Stimulated activated naive CD8-positive, alpha-beta T cell treated with anti-CD3 and anti-CD28 coated beads, Interleukin-15, amount 100 ng/mL, for 72 hours (primary cell): ENCODE measurements around the gene FXYD7.

ENCODE experiments used
- ATAC-seq: fragments of 150-1000 bp; cut with Tn5 transposase; 2 replicates; pipeline ENCODE4 v1.10.0; 2021; ENCODE audit warnings: mild to moderate bottlenecking, moderate library complexity
- DNase-seq, 2 donors: peaks; one replicate each; pipeline ENCODE4 v3.0.0; 2021 to 2022
- H3K27ac Mint-ChIP-seq, 2 donors: one replicate each; pipeline ENCODE4 v1.8.0; 2022; ENCODE audit warnings: mild to moderate bottlenecking in 2 of 2, mixed read lengths in 2 of 2, moderate library complexity in 2 of 2
- H3K27me3 Mint-ChIP-seq: one replicate; pipeline ENCODE4 v1.8.0; 2022; ENCODE audit warnings: mixed read lengths
- H3K4me1 Mint-ChIP-seq: one replicate; pipeline ENCODE4 v1.8.0; 2022; ENCODE audit warnings: mild to moderate bottlenecking, mixed read lengths
- H3K4me3 Mint-ChIP-seq, 2 donors: one replicate each; pipeline ENCODE4 v1.8.0; 2022; ENCODE audit warnings: mild to moderate bottlenecking in 2 of 2, mixed read lengths in 2 of 2, moderate library complexity in 1 of 2
- H3K9me3 Mint-ChIP-seq, 2 donors: one replicate each; pipeline ENCODE4 v1.8.0; 2022; ENCODE audit warnings: mixed read lengths in 2 of 2

FXYD7 gene

DNA sequence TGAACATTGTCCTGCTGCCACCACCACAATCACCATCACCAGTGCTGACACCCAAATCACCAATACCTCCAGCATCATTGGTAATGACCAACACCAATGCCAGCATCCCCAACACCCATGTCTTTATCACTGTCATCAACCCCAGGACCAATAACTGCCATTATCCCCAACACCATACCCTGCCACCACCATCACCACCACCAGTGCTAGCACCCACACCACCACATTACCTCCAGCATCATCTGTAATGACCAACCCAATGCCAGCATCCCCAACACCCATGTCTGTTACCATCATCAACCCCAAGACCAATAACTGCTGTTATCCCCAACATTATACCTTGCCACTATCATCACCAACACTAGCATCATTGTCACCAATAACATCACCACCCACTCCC, 10.8 kb upstream of the FXYD7 start:
- H3K4me1 Mint-ChIP-seq, result no peaks in the 10 kb centered on the region
- H3K27me3 Mint-ChIP-seq, result no peaks in the 10 kb centered on the region
- H3K4me3 Mint-ChIP-seq, result no peak overlapping the region
- H3K27ac Mint-ChIP-seq, result no peak overlapping the region
- no peak for DNase-seq
- no peak for ATAC-seq
- H3K9me3 Mint-ChIP-seq, result peaks cover 5 to 15% of the 10 kb centered on the region in 2 donors

DNA sequence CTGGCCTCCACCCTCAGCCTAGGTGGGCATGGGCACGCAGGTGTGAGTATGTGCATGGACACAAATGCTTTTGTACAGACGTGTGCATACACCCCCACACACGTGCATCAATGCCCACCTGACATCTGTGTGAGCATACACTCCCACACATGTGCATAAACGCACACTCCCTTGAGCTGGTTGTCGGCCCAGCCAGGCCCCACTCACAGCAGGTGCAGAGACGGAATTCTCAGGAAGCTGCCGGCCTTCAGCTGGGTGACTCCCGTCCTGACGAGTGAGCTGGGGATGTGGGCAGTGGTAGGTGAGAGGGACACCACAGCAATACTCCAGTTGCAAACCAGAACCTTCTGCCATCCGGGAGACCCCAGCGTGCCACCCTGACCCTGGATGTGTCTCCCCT, 9.2 kb upstream of the FXYD7 start:
- peaks cover 5 to 15% of the 10 kb centered on the region in 2 donors for H3K9me3 Mint-ChIP-seq
- H3K27ac Mint-ChIP-seq, result no peak overlapping the region

DNA sequence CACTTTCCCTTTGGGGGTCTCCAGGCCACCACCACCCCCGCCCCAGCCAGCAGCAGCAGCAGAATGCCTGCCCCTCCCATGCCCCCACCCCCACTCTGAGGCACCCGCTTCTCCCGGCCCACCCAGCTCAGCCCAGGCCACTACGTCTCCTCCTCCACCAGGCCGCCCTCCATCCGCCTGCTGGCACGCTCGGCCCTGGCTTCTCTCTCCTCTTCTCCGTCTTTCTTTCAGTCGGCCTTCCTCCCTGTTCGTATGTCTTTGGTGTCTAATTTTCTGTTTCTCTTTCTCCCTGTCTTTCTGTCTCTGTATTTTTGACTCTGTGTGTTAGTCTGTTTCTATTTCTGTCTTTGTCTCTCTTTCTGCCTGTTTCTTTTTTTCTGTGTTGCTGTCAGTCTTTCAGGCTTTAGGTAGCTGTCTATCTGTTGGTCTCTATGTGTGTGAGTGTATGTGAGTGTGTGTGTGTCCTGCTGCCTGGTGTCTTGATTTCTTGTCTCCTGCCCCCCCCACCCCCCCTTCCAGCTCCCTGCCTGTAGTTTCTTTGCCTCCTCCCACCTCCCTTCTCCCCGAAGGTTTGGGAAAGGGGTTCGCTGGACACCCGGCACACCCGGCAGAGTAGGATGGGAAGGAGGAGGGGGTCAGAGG, 8.3 kb upstream of the FXYD7 start, which contains the start of gene LGI4:
LGI4 (minus strand) TSS at position 459 of the 642 bp plus-strand sequence; CDS start at position 80, 379 bp downstream.
- peaks cover 5 to 15% of the 10 kb centered on the region in 2 donors for H3K9me3 Mint-ChIP-seq
- H3K27ac Mint-ChIP-seq, result peak within 1 kb of the TSS in 1 of 2 donors; percentile 1
- H3K27me3 Mint-ChIP-seq, result peaks cover 9% of the 10 kb centered on the region

More for the DNA sequence above, 9.2 kb upstream of the FXYD7 start:
- Mint-ChIP-seq H3K4me3 (no peak overlapping the region), H3K4me1 (no peaks in the 10 kb centered on the region), H3K27me3 (peaks cover 9% of the 10 kb centered on the region)
- ATAC-seq, result no peak
- no peak for DNase-seq

DNA sequence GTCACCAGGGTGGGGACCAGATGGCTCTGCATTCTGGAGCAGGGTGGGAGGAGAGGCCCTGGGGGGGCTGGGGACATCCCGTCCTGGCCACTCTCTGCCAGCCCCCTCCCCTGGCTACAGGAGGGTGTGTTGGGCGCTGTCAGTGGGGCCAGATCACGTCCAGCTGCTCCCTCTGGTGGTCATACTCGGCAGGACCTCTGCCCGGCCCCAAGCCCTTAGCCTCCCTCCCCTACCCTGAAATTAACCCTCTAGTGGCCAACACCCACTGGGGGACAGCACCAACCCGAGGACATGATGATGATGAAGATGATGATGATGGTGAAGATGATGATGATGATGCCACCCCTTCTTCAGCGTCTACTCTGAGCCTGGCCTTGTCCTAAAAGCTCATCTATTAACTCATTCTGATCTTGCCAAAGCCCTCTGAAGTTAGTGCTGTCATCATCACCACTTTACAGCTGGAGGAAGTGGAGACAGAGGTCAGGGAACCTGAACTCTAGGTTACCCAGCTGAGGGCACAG, 7.6 kb upstream of the FXYD7 start:
- DNase-seq, result peak; percentile 75 to 80
- H3K27ac Mint-ChIP-seq, result no peak overlapping the region
- ATAC-seq, result peak; percentile 90
- H3K9me3 Mint-ChIP-seq, result peaks cover 5 to 15% of the 10 kb centered on the region in 2 donors
- no peak overlapping the region for H3K4me3 Mint-ChIP-seq
- peaks cover 9% of the 10 kb centered on the region for H3K27me3 Mint-ChIP-seq
- no peaks in the 10 kb centered on the region for H3K4me1 Mint-ChIP-seq

More for the DNA sequence above, 8.3 kb upstream of the FXYD7 start, which contains the start of gene LGI4:
- H3K4me3 Mint-ChIP-seq, result no peak within 1 kb of the TSS
- H3K4me1 Mint-ChIP-seq, result no peaks in the 10 kb centered on the region
- ATAC-seq (no peak), DNase-seq (no peak)

DNA sequence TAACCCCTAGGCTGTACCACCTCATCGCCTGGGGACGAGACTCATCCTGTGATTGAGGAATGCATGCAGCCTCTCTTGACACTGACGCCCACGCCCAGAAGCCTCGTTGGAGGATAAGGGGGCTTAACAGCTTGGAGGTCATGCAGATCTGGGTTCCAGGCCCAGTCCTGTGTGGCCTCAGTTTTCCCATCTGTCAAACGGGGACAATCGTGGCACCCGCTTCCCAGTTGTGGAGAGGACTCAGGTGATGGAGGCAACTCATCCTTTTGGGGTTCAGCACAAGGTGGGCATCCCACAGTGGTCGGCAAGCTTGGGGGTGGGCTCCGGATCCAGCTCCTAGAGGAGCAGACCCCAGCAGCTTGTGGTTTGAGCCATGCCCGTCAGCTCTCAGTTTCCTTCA, 6.8 kb upstream of the FXYD7 start:
- H3K4me3 Mint-ChIP-seq, result no peak overlapping the region
- peaks cover 9% of the 10 kb centered on the region for H3K27me3 Mint-ChIP-seq
- DNase-seq (no peak), ATAC-seq (no peak)
- H3K27ac Mint-ChIP-seq, result no peak overlapping the region
- H3K9me3 Mint-ChIP-seq, result peaks cover 5 to 15% of the 10 kb centered on the region in 2 donors
- H3K4me1 Mint-ChIP-seq, result peaks cover 7% of the 10 kb centered on the region

DNA sequence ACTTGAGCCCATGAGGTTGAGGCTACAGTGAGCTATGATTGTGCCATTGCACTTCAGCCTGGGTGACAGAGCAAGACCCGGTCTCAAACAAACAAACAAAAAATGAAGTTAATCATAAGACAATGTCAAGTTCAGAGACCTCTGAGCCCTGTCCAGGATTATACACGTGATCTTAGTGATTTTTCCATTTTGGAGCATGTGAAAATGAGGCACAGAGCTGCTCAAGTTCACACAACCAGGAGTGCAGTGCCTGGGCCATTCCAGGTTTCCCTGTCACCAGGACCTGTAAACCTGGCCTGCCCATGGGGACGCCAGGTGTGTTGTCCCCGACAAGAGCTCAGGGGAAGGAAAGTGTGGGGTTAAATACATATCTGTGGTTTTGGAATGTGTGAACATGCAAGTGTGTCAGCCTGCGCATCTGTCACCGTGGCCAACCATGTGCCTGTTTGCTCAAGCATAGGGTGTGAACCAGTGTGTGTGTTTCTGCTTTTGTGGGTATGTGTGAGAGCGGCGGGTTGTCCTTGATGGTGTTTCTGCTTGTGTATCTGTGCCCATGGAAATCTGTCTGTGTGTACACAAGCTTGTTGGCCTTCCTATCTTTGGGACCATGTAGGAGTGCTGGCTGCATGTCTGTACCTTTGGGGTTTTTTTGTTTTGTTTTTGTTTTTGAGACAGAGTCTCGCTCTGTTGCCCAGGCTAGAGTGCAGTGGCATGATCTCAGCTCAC, 5.9 kb upstream of the FXYD7 start:
- Mint-ChIP-seq H3K4me3 (no peak overlapping the region), H3K27ac (no peak overlapping the region), H3K9me3 (peaks cover 5 to 13% of the 10 kb centered on the region in 2 donors), H3K27me3 (peaks cover 9% of the 10 kb centered on the region), H3K4me1 (peaks cover 16% of the 10 kb centered on the region)
- ATAC-seq, result no peak
- no peak for DNase-seq

DNA sequence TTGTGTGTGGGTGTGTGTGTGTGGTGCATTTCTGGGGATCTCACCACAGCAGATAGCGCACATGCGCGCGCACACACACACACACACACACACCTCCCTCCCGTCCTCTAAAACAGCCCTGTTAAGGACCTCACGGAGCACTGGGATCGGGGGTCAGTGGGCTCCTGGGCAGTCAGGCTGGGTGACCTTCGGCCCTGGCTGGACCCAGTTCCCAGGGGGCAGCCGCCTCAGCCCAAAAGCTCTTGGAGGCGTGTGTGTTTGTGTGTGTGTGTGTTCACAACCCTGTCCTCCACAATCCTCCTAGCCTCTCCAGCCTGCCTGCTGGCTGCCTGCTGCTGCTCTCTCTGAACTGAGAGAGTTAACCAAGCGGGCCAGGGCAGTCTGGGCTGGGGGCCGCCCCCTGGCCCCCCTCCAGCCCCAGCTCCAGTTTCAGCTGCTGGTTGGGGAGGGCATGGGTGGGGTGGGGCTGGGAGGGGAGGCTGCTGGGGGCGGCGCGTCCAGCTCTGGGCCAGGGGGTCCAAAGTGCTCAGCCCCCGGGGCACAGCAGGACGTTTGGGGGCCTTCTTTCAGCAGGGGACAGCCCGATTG, 4.7 kb upstream of the FXYD7 start, which contains the start of gene FXYD1:
FXYD1 (plus strand) TSS at position 520 of the 588 bp plus-strand sequence. CDS start 1,256 bp downstream, outside the sequence.
- no peak for ATAC-seq
- H3K27ac Mint-ChIP-seq, result no peak within 1 kb of the TSS
- peaks cover 0 to under 1% of the 10 kb centered on the region in 2 donors for H3K9me3 Mint-ChIP-seq
- H3K4me1 Mint-ChIP-seq, result peaks cover 27% of the 10 kb centered on the region
- no peak for DNase-seq
- peaks cover 11% of the 10 kb centered on the region for H3K27me3 Mint-ChIP-seq
- no peak within 1 kb of the TSS for H3K4me3 Mint-ChIP-seq

DNA sequence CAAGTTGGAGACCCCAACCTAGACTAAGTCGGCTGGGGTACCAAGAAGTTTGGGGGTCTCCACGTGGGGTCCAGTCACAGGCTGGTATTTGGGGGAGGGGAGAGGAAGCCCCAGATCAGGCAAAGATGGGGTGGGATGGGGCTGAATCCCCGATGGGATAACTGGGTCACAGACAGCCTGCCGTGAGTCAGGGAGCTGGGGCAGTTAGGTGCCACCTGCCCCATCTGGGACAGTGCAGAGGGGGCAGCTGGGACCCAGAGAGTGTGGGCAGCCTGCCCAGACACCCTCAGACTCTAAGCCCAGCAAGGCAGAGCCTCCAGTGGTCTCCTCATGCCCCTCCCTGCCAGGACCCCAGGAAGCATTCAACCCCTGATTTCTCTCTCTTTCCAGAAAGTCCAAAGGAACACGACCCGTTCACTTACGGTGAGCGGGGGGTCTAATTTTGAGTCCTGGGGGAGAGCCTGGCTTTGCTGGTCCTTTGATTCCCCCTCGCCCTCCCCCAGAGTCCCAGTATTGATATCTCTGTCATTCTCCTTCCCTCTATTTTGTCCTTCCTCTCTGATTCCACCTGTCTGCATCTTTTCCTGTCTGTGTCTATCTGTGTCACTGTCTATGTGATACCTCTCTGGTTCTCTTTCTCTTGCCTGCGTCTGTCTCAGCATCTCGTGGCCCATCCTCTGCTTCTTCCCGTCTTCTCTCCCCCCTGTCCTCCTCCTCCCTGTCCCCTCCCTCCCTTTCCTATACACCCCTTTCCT, 2.7 kb upstream of the FXYD7 start:
- DNase-seq (no peak), ATAC-seq (no peak)
- Mint-ChIP-seq H3K4me3 (peak overlapping the region in 1 of 2 donors; percentile 59), H3K4me1 (peaks cover 46% of the 10 kb centered on the region), H3K27me3 (peaks cover 19% of the 10 kb centered on the region), H3K9me3 (no peaks in the 10 kb centered on the region), H3K27ac (no peak overlapping the region)

DNA sequence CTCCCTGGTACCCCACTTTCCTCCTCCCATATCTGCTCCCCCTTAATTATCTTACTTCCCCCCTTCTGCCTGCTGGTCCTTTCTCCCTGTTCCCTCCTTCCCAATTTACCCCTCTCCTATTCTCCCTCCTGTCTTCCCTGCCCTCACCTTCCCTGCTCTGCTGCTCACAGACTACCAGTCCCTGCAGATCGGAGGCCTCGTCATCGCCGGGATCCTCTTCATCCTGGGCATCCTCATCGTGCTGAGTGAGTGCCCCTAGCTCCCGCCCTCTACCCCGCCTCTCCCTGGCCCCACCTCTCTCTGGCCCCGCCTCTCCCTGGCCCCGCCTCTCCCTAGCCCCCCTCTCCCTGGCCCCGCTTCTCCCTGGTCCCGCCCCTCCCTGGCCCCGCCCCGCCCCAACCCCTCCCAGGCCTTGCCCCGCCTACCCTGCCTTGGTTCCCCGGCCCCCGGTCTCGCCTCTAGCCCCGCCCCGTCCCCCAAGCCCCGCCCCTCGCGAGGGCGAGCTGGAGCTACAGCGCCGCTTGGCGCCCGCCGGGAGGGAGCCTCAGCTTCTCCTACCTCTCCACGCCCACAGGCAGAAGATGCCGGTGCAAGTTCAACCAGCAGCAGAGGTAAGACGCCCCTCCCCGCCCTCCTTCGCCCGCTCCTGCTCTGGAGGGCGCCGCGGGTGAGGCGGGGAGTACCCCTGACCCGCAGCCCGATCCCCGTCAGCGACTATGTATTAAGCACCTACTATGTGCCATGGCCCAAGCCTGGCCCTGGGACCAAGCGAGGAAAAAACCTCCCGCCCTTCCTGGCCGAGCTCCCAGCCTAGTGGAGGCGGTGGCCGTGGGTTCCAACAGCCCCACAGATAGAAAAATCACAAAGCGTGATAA, 1.9 kb upstream of the FXYD7 start:
- Mint-ChIP-seq H3K27me3 (peaks cover 19% of the 10 kb centered on the region), H3K4me1 (peaks cover 46% of the 10 kb centered on the region), H3K9me3 (no peaks in the 10 kb centered on the region), H3K27ac (peak overlapping the region; percentile 63 to 79), H3K4me3 (peak overlapping the region; percentile 81 to 86)
- DNase-seq (peak; percentile 95), ATAC-seq (peak; percentile 86)

DNA sequence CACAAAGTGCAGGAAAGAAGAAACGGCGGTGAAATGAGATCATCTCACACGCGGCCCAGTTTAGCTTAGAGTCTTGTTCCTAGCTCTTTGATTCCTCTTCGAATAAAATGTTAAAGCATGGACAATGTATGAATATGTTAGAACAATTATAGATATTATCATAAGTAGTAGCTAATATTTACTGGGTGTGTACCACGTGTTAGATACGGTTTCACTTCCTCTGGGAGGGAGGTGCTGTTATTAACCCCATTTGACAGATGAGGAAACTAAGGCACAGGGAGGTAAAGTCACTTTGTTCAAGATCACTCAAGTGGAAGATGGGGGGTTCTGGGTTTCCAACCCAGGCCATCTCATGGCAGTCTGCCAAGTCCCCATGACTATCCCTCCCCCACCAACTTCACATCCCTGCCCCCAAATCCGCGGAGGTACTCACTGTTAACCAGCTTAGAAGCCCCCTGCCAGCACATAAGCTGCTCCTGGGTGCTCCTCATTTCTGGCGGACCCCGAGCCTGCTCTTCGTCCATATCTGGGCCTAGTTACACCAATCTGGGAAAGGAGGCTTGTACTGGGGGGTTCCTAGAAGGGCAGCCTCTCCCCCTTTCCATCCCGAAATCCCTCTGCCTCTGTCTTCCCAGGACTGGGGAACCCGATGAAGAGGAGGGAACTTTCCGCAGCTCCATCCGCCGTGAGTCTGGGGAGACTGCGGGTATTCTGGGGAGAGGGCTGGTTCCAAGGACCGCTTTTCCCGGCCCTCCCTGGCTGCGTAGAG, 1.0 kb upstream of the FXYD7 start:
- Mint-ChIP-seq H3K9me3 (no peaks in the 10 kb centered on the region), H3K27ac (peak overlapping the region in 1 of 2 donors; percentile 79), H3K4me1 (peaks cover 51% of the 10 kb centered on the region), H3K27me3 (peaks cover 19% of the 10 kb centered on the region), H3K4me3 (peak overlapping the region; percentile 81 to 86)
- DNase-seq, result no peak
- peak; percentile 25 for ATAC-seq

DNA sequence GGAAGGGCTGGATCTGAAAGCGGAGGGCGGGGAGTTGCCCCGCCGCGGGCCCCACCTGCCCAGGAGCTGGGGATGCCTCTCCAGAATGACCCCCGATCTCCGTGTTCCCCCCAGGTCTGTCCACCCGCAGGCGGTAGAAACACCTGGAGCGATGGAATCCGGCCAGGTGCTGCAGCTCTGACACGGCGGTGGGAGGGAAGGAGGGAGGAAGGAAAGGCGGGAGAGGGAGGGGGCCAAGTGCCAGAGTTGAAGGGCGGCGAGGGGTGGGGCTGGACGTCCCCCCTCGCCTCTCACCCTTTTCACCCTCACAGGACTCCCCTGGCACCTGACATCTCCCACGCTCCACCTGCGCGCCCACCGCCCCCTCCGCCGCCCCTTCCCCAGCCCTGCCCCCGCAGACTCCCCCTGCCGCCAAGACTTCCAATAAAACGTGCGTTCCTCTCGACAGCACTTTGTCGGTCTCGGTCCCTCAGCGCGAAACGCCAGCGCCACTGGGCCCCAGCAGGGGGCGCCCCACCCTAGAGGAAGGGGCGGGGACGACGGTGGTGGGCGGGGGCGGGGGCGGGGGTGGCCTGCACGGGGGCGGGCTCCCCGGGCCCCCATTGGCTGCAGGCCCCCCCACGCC, 337 bp upstream of the FXYD7 start:
- ATAC-seq, result peak; percentile 27

DNA sequence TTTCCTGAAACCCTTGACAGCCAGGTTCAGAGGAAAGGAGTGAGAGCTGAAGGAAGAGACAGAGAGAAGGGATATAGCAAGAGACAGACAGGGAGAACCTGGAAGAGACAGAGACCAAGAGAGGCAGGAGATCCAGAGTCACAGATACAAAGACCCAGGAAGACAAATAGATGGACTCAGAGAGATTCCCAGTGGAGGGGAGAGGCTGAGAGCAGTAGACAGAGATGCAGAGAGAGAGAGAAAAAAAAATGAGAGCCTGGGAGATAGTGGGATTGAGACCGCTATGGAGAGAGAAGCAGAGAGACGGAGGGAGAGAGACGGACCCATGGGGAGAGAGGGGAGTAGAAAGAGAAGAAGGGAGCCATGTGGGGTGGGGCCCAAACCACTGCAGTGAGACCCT, 763 bp downstream of the FXYD7 start:
- H3K4me3 Mint-ChIP-seq, result peak overlapping the region in 1 of 2 donors; percentile 11

More for the DNA sequence above, 337 bp upstream of the FXYD7 start:
- Mint-ChIP-seq H3K27me3 (peaks cover 18% of the 10 kb centered on the region), H3K4me1 (peaks cover 51% of the 10 kb centered on the region), H3K4me3 (peak overlapping the region; percentile 81 to 86), H3K9me3 (no peaks in the 10 kb centered on the region), H3K27ac (no peak overlapping the region)
- DNase-seq, result peak; percentile 69 to 72

DNA sequence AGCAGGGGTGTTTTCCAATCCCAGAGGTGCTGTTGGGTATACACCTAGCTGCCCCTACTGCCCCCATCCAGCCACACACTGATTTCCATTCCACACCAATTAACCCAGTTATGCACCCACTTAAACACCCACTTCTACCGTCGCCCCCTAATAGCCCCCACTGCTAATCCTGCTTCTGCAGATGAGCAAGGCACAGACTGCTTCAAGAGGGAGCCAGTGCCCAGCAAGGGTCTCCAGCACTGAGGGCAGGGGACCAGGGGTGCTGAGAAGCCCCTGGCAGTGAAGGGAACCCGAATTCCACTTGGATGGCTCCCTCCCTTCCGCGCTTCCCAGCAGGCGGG, 1.2 kb downstream of the FXYD7 start:
- Mint-ChIP-seq H3K4me3 (no peak overlapping the region), H3K9me3 (no peaks in the 10 kb centered on the region), H3K4me1 (peaks cover 51% of the 10 kb centered on the region), H3K27ac (no peak overlapping the region), H3K27me3 (peaks cover 10% of the 10 kb centered on the region)
- DNase-seq, result no peak
- ATAC-seq, result no peak

More for the DNA sequence above, 763 bp downstream of the FXYD7 start:
- H3K4me1 Mint-ChIP-seq, result peaks cover 51% of the 10 kb centered on the region
- H3K27me3 Mint-ChIP-seq, result peaks cover 10% of the 10 kb centered on the region
- DNase-seq, result no peak
- no peaks in the 10 kb centered on the region for H3K9me3 Mint-ChIP-seq
- ATAC-seq, result no peak
- H3K27ac Mint-ChIP-seq, result no peak overlapping the region
